IMR-90 (cell line): ENCODE data around the gene PAPSS2. TPM values are rescaled to one million over a fixed set of nuclear protein-coding genes. Genes with fewer than 3 reads are reported as not detected.

Experiments used
- ATAC-seq: fragments of 200-7000 bp; cut with Tn5 transposase; 2 replicates; pipeline ENCODE4 v1.9.1; 2020; ENCODE audit warnings: low read depth, mild to moderate bottlenecking, moderate library complexity
- BruUV-seq: library from RNA; stranded (reverse); fragments of 400-500 nt; replicated peaks from 2 replicates; lab custom pipeline; 2021; lab: Mats Ljungman, UMichigan
- CTCF ChIA-PET: fragments of 300-600 bp; formaldehyde crosslinking; extraction: SDS; loops from one replicate; lab custom pipeline; 2021; ENCODE audit warnings: antibody characterized with exemption; lab: Yijun Ruan, JAX
- POLR2A ChIA-PET: fragments of 300-600 bp; sonication (Branson Sonifier 250); formaldehyde crosslinking; loops from one replicate; lab custom pipeline; 2022; ENCODE audit warnings: antibody characterized with exemption; ENCODE audit not compliant: unreplicated experiment; lab: Charles Lee
- DNase-seq: peaks from one replicate; pipeline ENCODE4 v3.0.0; 2013
- H2AFZ ChIP-seq: replicated peaks from 2 replicates; pipeline ENCODE3; 2013; ENCODE audit warnings: low read length, mild to moderate bottlenecking; ENCODE audit not compliant: poor library complexity
- H2AK5ac ChIP-seq: 2 replicates; pipeline ENCODE4 v1.6.1; 2013; ENCODE audit warnings: low read depth, low read length, inconsistent platforms
- H2AK9ac ChIP-seq: replicated peaks from 2 replicates; pipeline ENCODE3; 2013; ENCODE audit warnings: mild to moderate bottlenecking, low read depth, low read length, moderate library complexity; ENCODE audit not compliant: poor library complexity
- H2BK120ac ChIP-seq: 2 replicates; pipeline ENCODE4 v1.6.1; 2013; ENCODE audit warnings: low read depth, low read length, inconsistent platforms
- H2BK15ac ChIP-seq: 3 replicates; pipeline ENCODE4 v1.6.1; 2013; ENCODE audit warnings: low read depth, low read length, inconsistent platforms
- H2BK20ac ChIP-seq: 2 replicates; pipeline ENCODE4 v1.6.1; 2013; ENCODE audit warnings: low read depth, mild to moderate bottlenecking, inconsistent platforms, low read length, moderate library complexity
- H2BK5ac ChIP-seq: 2 replicates; pipeline ENCODE4 v1.6.1; 2013; ENCODE audit warnings: mild to moderate bottlenecking, low read depth, low read length, inconsistent platforms; ENCODE audit not compliant: poor library complexity, severe bottlenecking
- H3K14ac ChIP-seq: replicated peaks from 2 replicates; pipeline ENCODE4 v1.6.1; 2013; ENCODE audit warnings: low read depth, low read length, inconsistent platforms
- H3K18ac ChIP-seq: 2 replicates; pipeline ENCODE4 v1.6.1; 2013; ENCODE audit warnings: low read depth, low read length, control low read depth
- H3K23ac ChIP-seq: 2 replicates; pipeline ENCODE4 v1.6.1; 2013; ENCODE audit warnings: low read depth, low read length, inconsistent platforms
- H3K27ac ChIP-seq: 2 replicates; pipeline ENCODE4 v1.5.1; 2013; ENCODE audit warnings: mild to moderate bottlenecking, control low read depth, low read length; ENCODE audit not compliant: insufficient read depth
- H3K27me3 ChIP-seq: 2 replicates; pipeline ENCODE4 v1.6.1; 2013; ENCODE audit warnings: low read length; ENCODE audit not compliant: control insufficient read depth, insufficient read depth
- H3K36me3 ChIP-seq: 2 replicates; pipeline ENCODE4 v1.6.1; 2013; ENCODE audit warnings: low read length, mixed read lengths; ENCODE audit not compliant: control insufficient read depth, insufficient read depth
- H3K4ac ChIP-seq: 2 replicates; pipeline ENCODE4 v1.6.1; 2013; ENCODE audit warnings: low read depth, low read length, inconsistent platforms
- H3K4me1 ChIP-seq: 2 replicates; pipeline ENCODE4 v1.6.1; 2013; ENCODE audit warnings: low read length, mixed read lengths; ENCODE audit not compliant: control insufficient read depth, insufficient read depth
- H3K4me2 ChIP-seq: 2 replicates; pipeline ENCODE4 v1.6.1; 2013; ENCODE audit warnings: low read depth, mild to moderate bottlenecking, control low read depth, low read length, moderate library complexity
- H3K4me3 ChIP-seq: 2 replicates; pipeline ENCODE4 v1.5.1; 2013; ENCODE audit warnings: low read depth, mild to moderate bottlenecking, control low read depth, low read length, moderate library complexity; ENCODE audit not compliant: insufficient read depth
- H3K56ac ChIP-seq: 2 replicates; pipeline ENCODE4 v1.6.1; 2013; ENCODE audit warnings: low read length, inconsistent platforms; ENCODE audit not compliant: insufficient read depth; ENCODE audit errors: extremely low read depth
- H3K79me1 ChIP-seq, 2 experiments: 2 replicates each; pipeline ENCODE4 v1.6.1; 2013; ENCODE audit warnings: low read length in 2 of 2, inconsistent platforms in 1 of 2, low read depth in 1 of 2
- H3K9ac ChIP-seq: 2 replicates; pipeline ENCODE4 v1.6.1; 2013; ENCODE audit warnings: low read depth, low read length, control low read depth
- H3K9me1 ChIP-seq: 2 replicates; pipeline ENCODE4 v1.6.1; 2013; ENCODE audit warnings: low read length, inconsistent platforms; ENCODE audit not compliant: insufficient read depth
- H3K9me3 ChIP-seq: 2 replicates; pipeline ENCODE4 v1.6.1; 2013; ENCODE audit warnings: low read length; ENCODE audit not compliant: control insufficient read depth, insufficient read depth
- H4K20me1 ChIP-seq: 2 replicates; pipeline ENCODE4 v1.6.1; 2013; ENCODE audit warnings: low read length, inconsistent platforms; ENCODE audit not compliant: insufficient read depth
- H4K5ac ChIP-seq: 2 replicates; pipeline ENCODE4 v1.6.1; 2013; ENCODE audit warnings: mild to moderate bottlenecking, low read depth, low read length, control low read depth
- H4K8ac ChIP-seq, 2 experiments: 2 replicates each; pipeline ENCODE4 v1.6.1; 2013; ENCODE audit warnings: low read depth in 2 of 2, low read length in 2 of 2, control low read depth in 1 of 2, inconsistent platforms in 1 of 2
- H4K91ac ChIP-seq: 2 replicates; pipeline ENCODE4 v1.6.1; 2013; ENCODE audit warnings: low read depth, low read length, inconsistent platforms; ENCODE audit not compliant: insufficient read depth
- WGBS, 2 experiments: methylation state at CpG; one replicate each; pipeline versions ENCODE4 v1.1.5 to v1.1.7; 2013; ENCODE audit warnings: missing lambda C conversion rate in 2 of 2; ENCODE audit not compliant: insufficient read length in 1 of 2; ENCODE audit errors: extremely low coverage in 2 of 2; 5-methylcytosine and 5-hydroxymethylcytosine counted together
- dilution Hi-C: fragments of 300-500 bp; cut with HindIII; formaldehyde crosslinking; loops from one replicate; pipeline ENCODE4 v1.14.3; 2018; ENCODE audit warnings: low sequenced_read_pairs; ENCODE audit not compliant: unreplicated experiment
- in situ Hi-C: fragments of 300-500 bp; cut with MboI; formaldehyde crosslinking; loops from 3 replicates; pipeline ENCODE4 v1.14.3; 2019; ENCODE audit warnings: low sequenced_read_pairs, inconsistent platforms, mixed read lengths
- intact Hi-C: fragments of 100-400 bp; cut with micrococcal nuclease; formaldehyde crosslinking; loops from 2 replicates; pipeline ENCODE4 v1.10.0; 2022
- polyA plus RNA-seq, 3 experiments: library from polyadenylated mRNA; depleted of rRNA; stranded (reverse); fragments of >200 nt; gene quantifications; 2 replicates each; pipeline ENCODE4 v1.2.3, GENCODE V29; 2012; ENCODE audit warnings: low replicate concordance in 1 of 3
- total RNA-seq: library from RNA; depleted of rRNA; stranded (reverse); fragments of >200 nt; gene quantifications from 2 replicates; pipeline ENCODE4 v1.2.3, GENCODE V29; 2012
- TF ChIP-seq, protein P1 (sequence below): fragments of 150-350 bp; IDR thresholded peaks from 2 replicates; pipeline ENCODE4 v1.6.1; 2017; ENCODE audit warnings: mild to moderate bottlenecking, antibody characterized with exemption, low read length, low read depth

The PAPSS2 gene
- total and polyA plus RNA-seq, 2 of the 4 experiments (the other 2 are of a cell fraction) = 55.0 to 63.3 TPM

GRCh38 chr10:87753995-87754866 lies 94.6 kb downstream of the PAPSS2 start:
- Histone ChIP-seq H3K4me3 (no peak overlapping the region), H4K91ac (no peak overlapping the region), H2BK15ac (no peak overlapping the region), H3K9me3 (no peaks in the 10 kb centered on the region), H4K5ac (no peak overlapping the region), H3K36me3 (peaks cover 3% of the 10 kb centered on the region), H3K9me1 (peaks cover 4% of the 10 kb centered on the region; the same call in 1 of the 2 replicates), H2BK120ac (no peak overlapping the region), H3K79me1 (peaks cover 0 to 19% of the 10 kb centered on the region in 2 experiments; a peak in 3 of 4 replicates), H3K27me3 (no peaks in the 10 kb centered on the region), H3K4ac (no peak overlapping the region), H3K14ac (no peak overlapping the region), H3K56ac (no peak overlapping the region), H2AK9ac (no peak overlapping the region), H2BK20ac (no peak overlapping the region), H2AK5ac (no peak overlapping the region), H3K4me1 (peaks cover 2% of the 10 kb centered on the region), H2AFZ (no peak overlapping the region), H3K23ac (no peak overlapping the region), H3K4me2 (no peak overlapping the region), H4K20me1 (no peaks in the 10 kb centered on the region; the same call in 1 of the 2 replicates), H3K18ac (no peak overlapping the region), H2BK5ac (no peak overlapping the region), H3K27ac (no peak overlapping the region), H4K8ac (no peak overlapping the region), H3K9ac (no peak overlapping the region)
- dilution Hi-C loops = no loop called here
- ATAC-seq (no peak), DNase-seq (no peak)
- in situ Hi-C loops = no loop called here
- intact Hi-C loops = no loop called here
- CTCF ChIA-PET = no interaction called here
- TF ChIP-seq, protein P1, sequence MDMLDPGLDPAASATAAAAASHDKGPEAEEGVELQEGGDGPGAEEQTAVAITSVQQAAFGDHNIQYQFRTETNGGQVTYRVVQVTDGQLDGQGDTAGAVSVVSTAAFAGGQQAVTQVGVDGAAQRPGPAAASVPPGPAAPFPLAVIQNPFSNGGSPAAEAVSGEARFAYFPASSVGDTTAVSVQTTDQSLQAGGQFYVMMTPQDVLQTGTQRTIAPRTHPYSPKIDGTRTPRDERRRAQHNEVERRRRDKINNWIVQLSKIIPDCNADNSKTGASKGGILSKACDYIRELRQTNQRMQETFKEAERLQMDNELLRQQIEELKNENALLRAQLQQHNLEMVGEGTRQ = no peak
- 86% methylated on average over 1 of the region's 8 CpGs; no CpG with 5 or more reads in 1 of the 2 experiments for WGBS, 2 experiments
- POLR2A ChIA-PET = no interaction called here
- TSS peak; percentile 64 for BruUV-seq
